Measurements from ENCODE around the gene IRF2BPL.

The IRF2BPL gene

DNA sequence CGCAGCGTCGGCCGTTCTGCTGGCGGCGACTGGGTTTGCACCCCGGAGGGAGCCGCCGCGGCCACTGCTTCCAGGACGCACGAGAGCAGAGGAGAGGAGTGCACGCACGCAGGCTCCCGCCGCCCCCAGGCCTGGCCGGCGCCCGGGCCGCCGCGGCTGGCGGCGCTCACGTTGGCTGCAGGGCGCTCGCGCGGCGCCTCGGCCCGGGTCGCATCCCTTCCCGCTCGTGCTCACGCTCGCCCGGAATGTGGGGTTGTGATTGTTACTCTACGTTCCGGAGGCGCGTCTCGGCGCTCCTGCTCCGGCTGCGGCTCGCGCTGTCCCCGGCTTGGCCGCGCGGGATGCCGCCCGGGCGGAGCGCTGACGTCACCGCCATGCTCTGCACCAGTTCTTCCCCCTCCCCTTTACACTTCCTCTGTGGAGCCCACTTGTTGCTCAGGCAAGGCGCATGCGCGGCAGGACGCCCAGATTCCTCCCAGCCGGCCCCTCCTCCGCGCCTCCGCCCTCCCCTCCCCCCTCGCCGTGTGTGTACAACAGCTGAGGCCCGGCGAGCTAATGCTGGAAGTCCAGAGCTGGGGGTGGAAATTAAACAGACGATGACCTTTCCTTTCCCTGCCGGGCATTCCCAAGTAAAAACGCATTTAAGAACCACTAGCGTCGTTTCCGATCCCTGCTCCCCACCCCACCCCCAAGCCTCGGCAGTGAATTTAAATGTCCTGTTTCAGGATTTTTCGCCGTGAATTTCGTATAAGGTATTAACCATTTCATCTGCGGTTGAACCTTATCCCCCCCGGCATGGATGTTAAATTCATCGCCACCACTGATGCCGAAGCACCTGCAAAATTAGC is at the start of gene IRF2BPL:
Gene IRF2BPL (minus strand): TSS at position 325 of the 848 bp plus-strand sequence. CDS start 916 bp downstream, outside the sequence.
- DNase-seq: peak; percentile 99

GRCh38 chr14:77077040-77077439 is 48.5 kb upstream of the IRF2BPL start:
- DNase-seq: no peak

GRCh38 chr14:77076113-77076631 is 47.7 kb upstream of the IRF2BPL start:
- no peak for DNase-seq

DNA sequence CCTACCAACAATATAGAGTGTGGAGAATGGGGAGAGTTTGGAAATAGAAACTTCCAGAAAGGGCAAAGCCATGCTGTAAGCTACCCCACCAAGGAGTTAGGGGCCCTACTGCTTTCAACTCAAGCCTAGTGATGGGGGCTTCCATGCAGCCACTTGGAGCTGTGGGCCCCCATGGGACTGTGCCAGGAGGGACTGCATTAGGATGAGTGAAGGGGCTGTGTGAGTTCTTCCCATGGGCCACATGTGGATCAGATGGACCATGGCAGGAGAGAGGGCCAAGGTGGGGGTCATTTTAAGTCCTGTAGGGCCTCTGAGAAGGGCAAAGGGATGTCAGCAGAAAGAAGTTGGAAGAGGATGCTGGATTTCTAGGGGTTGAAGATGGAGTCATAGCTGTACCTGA is 46.5 kb upstream of the IRF2BPL start:
- no peak for DNase-seq

DNA sequence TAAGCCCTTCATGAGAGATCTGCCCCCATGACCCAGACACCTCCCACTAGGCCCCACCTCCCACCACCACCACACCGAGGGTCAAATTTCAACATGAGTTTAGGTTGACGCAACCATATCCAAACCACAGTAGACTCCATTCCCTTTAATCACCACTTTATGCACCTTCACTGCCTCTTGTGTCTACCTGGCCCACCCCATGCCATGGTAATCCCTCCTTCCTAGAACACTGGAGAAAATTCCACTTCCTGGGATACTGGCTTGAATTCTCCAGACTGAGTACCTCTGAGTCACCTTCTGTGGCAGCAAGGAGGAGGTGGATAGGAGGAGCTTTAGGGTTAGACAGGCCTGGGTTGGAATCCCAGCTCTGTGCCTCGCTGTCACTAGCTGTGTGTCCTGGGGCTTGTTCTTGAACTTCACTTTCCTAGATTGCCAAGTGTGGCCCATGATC is 43.5 kb upstream of the IRF2BPL start:
- DNase-seq: no peak

GRCh38 chr14:77069551-77069950 is 41.0 kb upstream of the IRF2BPL start:
- no peak for DNase-seq

DNA sequence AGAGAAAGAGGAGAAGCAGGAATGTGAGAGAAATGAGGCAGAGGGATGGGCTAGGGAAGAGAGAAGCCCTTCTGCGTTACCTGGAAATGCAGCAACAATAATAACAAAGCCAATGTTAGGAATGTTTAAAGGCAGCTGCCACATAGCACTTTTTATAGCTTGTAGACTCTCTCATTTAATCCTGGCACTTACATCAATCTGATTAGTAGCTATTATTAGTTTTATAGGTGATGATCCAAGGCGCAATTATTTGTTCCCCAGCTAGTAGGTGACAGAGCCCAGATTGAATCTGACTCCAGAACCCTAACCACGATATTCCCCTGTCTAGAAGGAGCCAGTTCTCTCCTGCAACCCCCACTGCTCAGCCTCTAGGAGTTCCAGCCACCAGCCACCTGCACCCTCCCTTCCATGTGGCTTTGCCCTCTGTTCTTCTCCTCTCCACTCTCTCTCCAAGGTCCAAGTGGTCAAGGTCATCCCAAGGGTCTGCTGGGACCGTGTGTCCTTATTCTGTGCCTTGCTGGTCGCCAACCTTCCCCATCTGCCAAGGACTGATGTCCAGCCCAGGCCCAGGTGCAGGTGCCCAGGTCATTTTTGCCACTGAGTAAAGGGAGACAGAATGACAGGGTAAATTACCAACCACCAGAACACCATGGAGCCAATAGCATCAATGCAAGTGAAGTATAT is 40.2 kb upstream of the IRF2BPL start:
- no peak for DNase-seq

GRCh38 chr14:77067632-77068516 is 39.4 kb upstream of the IRF2BPL start:
- DNase-seq: peak; percentile 71

- DNase-seq: peak; percentile 63
Observed at GRCh38 chr14:77066578-77067172, 38.2 kb upstream of the IRF2BPL start.

DNA sequence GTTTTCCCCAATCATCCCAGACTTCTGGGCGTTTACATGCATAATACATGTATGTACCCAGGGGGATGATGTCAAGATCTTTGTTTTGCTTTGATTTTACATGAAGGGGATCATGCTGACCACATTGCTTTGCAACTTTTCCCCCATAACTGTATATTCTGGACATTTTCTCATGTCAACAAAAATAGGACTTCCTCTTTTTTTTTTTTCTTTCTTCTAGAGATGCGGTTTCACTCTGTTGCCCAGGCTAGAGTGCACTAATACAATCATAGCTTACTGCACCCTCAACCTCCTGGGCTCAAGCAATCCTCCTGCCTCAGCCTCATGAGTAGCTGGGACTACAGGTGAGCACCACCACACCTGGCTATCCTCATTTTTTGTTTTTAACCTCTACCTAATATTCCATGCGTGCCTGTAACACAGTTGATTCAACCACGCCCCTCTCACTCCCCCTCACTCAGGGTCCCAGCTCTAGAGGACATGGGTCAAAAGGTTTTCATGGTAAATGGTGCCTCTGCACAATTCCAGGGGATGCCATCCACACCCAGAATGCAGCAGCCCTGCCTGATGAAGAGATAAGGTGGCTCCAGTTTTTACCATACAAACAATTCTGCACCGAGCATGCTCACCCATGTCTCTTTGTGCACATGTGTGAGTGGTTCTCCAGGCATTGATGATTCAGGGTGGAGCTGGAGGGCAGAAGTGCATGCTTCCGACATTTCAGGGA is 37.5 kb upstream of the IRF2BPL start:
- no peak for DNase-seq

DNA sequence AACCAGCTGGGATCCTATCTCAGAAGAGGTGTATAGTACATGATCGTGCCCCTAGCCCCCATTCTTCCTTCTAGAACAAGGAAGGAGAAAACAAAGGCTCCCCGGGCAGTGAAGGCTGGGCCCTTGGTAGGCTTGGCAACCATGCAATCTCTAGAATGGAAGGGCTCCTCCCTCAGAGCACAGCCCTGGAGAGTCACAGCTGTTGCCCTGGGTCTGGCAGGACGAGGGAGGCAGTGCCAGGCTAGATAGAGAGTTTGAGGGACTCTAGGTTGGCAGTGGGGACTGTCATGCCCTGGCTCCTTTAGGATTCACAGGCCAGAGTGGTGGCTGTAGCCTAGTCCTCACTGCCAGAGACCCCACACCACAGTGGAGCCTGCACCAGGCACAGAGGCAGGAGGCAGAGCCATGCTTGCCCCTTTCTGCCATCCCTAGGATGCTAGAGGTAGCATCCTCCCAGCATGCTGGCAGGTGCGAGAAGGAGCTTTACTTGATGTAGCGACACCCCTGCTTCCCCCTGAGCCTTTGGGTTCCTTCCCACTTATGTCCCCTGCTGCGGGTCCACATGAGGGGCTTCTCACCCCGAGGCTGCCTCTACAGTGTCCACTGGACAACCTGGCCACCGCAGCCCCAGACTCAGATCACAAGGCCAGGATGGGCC is 36.1 kb upstream of the IRF2BPL start:
- DNase-seq: no peak

DNA sequence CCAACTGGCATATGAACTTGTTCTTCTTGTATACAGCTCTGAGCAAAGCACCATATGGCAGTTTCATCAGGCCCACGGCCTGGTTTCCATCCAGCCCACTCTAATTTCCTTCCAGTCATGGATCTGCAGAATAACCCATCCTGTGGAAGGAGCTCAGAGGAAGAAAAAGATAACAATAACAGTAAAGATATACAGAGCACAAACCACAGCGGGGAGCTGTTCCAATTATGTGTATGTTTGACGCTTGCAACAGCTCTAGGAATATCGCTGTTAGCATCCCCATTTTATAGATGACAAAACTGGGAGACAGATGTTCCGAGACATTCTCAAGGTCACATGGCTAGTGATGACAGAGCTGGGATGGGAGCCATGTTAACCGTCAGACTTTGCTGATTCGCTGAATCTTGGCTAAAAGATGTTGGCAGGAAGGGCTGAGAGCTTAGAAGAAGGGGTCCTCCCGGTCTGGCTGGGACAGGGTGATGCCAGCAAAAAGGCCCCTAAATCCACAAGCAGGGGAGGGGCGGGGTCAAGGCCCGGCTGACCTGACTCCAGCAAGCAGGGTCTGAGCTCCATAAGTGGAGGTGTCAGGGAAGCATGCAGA is 35.2 kb upstream of the IRF2BPL start:
- DNase-seq: no peak

DNA sequence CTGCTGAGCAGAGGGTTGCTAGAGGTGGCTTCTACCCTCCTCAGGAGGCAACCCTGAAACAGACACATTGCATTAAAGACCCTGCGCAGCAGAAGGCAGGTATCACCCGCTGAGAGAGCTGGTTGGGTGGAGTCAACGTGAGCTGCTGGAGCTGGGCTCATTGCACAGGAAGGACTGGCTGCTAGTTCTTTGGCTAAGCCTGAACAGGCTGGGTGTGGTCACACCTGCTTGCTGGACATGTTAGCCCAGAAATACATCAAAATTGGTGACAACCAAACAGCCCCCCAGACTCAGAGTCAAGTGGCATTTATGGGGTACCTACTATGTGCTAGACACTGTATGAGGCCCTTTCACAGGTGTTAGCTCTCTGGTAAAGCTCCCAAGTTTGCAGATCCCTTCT is 33.8 kb upstream of the IRF2BPL start:
- DNase-seq: no peak

DNA sequence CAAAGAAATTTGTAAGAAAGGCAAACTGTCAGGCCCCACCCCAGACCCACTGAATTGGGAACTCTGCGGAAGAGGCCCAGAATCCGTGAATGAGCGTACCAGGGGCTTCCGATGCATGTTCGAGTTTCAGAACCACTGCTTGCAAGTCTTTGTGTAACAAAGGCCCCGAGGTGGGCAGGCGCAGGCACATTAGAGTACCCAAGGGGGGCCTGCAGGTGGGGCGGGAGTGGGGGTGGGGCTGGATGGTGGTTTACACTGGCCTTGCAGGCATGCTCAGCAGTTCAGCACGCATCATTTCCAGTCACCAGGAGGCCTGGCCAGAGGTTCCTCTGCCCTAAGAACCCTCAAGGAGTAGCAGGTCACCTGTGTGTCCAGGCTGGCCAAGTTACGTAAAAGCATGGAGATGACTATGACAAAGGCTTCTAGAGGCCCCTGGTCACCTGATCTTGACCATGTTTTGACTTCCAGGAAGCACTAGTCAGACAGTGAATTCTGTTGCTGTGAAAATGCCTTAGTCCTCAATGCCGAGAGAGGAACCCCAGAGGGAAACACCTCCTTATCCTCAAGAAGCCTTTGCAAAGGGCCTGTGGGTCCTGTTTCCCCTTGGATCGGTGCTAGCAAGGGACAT is 33.2 kb upstream of the IRF2BPL start:
- no peak for DNase-seq

DNA sequence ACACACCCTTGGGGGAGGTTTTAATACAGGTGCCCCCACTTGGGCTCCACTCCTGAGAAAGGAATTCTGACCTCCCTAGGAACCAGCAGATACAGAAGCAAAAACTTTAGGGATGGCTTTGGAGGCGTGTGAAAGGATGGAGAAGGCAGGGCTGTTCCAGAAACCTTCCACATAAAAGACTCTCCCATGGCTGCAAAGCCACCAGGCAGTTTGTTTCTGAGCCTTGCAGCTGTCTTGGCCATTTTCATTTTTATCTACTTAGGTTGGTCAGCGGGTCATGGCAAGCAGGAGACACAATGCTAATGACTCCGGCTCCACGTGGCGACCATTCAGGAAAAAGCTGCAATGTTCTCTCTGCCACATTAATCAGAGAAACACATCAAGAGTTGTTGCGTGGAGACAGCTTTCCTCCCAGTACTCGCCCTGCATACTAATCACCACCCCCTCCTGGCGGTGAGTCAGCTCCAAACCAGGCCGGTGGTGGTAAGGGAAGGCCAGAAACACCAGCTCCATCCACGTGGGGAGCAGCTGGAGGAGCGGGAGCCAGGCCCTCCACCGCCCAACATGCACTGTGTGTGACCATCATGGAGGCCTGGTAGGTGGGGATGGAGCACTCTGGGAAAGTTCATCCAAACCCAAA is 30.9 kb upstream of the IRF2BPL start:
- peak; percentile 80 for DNase-seq

GRCh38 chr14:77058785-77059184 is 30.3 kb upstream of the IRF2BPL start:
- no peak for DNase-seq

GRCh38 chr14:77058117-77058516 is 29.6 kb upstream of the IRF2BPL start:
- no peak for DNase-seq

DNA sequence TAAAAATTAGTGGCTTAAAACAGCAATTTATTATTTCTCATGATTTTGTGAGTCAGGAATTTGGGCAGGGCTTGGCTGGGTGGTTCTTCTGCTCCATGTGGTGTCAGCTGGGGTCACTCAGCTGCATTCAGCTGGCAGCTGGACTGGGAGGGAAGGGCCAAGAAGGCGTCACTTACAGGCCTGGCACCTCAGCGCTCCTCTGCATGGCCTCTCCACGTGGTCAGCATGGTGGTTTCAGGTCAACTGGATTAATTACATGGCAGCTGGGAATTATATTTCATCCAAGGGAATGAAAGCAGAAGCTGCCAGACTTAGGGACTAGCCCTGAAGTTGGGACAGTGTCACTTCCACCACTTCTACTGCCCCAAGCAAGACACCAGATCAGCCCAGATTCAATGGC is 27.5 kb upstream of the IRF2BPL start:
- DNase-seq: no peak

DNA sequence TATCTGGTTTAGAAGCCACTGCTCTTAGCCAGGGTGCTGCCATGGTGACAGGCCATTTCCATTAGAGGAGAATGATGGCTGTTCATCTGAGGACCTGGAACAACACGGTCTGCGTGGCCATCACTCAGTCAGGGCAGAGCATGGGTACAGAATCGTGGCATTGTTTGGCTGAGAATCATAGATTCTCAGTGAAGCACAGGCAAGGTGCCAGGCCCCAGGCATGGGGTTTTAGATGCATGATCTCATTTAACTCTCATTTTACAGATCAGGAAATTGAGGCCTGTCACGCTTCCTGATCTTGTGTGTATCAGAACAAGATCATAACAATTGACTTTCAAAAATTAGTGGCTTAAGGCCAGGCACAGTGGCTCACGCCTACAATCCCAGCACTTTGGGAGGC is 26.8 kb upstream of the IRF2BPL start:
- no peak for DNase-seq
